ENCODE results near the gene PKNOX2.

Gene PKNOX2

GRCh38 chr11:125155767-125156166, 8.8 kb upstream of the PKNOX2 start:
- DNase-seq, result no peak

GRCh38 chr11:125156346-125157117, 8.0 kb upstream of the PKNOX2 start:
- DNase-seq, result no peak

DNA sequence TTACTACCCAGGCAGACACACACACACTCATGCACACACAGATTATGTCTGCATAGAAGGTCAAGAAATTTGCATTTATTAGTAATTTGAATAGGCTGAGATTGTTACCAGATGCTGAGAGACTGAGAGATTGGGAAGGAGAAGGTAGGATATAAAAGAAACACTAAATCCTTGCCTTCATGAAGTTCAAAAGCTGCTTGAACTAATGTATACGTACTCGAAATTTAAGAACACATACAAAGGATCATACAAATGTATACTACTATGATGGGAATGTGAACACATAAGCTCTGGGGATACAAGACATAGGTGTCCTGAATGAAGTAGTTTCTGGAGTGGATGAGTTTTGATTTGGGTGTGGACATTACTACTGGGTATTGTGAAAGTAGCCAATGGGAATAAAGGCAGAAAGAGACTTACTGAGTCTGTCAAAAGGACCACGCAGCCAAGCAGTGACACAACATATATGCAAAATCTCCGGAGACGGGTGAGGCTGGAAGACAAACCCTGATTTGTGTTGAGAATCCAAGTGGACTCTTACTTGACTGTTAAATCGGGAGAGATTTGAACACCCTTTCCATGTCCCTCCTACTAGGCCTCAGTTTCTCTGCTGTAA, 7.3 kb upstream of the PKNOX2 start:
- DNase-seq, result no peak

DNA sequence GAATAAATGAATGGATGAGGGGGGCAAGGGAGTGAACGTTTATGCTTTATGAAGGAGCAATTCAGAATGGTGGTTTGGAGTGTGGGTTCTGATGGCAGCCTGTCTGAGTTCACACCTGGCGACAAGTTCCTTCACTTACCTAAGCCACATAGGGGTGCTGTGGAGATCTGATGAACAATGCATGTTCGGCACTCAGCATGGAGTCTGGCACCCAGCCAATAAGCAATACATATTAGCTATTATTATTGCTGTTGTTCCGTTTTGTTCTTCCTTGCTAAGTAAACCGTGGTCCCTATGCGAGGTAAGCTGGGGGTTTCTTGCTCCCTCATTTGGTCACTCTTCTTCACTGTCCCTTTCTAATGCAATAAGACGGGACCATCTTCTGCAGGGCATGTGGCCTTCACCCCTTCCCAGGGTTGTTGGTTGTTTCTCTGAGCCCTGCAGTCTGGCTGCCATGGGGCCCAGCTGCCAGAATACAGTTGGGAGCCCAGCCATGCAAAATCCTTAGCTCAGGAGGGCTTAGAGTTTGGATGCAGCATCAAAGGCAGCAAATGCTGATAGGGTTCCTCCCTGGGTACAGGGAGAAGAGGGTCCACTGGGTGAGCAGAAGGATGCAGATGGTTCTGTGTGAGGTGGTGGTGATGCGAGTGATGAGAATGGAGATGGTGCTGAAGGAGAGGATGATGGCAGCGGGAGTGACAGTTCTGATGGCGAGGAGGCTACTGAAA, 6.4 kb upstream of the PKNOX2 start:
- no peak for DNase-seq

DNA sequence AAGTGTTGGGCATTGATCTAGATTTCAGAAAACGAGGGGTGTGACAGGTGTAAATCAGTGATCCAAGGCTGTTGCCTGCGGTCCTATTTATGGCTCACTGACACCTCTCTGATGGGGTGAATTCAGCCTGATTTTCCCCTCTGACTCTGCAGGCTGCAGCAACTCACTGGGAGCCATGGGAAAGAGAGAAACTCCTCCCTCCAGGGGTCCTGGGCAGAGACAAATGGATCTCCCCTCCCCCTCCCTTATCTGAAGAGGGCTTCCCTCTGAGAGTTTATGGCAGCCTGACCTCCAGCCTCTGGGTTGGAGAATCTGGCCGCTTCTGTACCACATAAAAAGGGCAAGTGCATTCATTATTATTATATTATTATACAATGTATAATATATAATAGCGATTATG, 1.8 kb upstream of the PKNOX2 start:
- DNase-seq, result no peak

- no peak for DNase-seq
Observed at GRCh38 chr11:125163431-125164063, 1.0 kb upstream of the PKNOX2 start.

DNA sequence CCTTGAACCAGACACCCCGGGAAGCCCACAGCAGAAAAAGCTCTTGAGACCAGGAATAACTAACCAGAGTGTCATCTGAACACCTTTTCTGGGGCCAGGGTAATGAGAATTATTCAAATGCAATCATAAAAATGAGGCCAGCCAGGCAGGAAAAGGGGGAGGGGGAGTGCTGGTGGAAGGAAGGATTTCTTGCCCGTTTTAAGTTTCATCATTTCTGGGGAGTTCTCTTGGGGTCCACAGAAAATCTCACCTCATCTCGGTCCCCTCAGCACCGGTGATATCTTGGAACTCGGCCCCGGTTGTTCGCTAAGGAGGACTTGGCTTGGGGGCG, 495 bp upstream of the PKNOX2 start:
- no peak for DNase-seq

DNA sequence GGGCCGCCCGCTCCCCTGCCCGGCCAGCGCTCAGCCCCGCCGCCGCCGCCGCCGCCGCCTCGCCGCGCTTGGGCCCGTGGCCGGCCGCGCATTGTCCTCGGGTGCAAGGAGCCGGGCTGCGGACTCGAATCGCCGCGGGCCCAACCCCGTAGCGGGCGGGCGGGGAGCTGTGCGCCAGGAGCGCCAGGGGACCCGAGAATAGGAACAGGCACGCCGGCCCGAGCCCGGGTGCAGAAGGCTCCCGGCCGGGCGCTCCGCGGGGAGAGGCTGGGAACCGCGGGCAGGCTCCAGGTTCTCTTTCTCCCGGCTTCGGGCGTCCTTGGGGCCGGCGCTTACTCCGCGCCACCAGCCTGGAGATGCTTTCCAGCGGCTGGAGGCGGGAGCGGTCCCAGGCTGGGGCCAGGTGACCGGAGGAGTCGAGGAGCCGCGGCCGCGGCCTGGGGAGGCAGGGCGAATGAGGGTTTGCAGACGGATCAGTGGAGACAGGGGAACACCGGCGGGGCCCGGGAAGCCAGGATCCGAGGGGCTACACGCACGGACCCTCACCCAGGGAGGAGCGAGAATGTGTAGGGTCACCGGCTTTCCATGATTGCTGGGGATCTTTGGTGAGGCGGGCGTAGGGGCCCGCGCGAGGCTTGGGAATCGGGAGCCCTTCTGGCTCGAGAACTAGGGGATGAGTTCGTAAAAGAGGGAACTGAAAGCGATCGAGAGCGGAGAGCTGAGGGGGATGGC, 726 bp downstream of the PKNOX2 start:
- no peak for DNase-seq

GRCh38 chr11:125165843-125166763, 1.6 kb downstream of the PKNOX2 start:
- DNase-seq, result no peak

DNA sequence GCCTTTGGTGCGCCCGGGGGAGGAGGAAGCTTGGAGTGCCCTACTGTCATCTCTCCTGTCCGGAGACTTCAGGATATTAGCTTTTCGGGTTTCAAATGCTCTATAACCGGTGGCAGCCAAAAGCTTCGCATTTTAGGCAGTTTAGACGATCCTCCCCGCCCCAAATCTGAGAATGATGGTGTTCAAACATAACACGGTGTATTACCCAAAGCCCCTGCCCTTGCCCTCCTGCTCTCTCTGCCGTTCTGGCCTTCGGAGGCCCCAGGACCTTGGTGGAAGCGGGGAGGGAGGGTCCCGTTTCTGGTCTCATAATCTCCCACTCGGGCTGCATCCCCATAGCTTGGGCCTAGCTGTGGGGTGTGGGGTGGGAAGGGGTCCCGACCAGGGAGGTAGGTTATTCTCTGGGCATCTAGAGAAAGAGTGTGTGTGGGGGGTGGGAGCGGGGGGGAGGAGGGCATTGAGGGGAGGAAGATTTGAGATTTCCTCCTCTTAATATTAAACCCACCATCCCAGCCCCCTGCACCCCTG, 2.3 kb downstream of the PKNOX2 start:
- DNase-seq, result no peak

GRCh38 chr11:125167292-125167953, 2.9 kb downstream of the PKNOX2 start:
- DNase-seq, result no peak

DNA sequence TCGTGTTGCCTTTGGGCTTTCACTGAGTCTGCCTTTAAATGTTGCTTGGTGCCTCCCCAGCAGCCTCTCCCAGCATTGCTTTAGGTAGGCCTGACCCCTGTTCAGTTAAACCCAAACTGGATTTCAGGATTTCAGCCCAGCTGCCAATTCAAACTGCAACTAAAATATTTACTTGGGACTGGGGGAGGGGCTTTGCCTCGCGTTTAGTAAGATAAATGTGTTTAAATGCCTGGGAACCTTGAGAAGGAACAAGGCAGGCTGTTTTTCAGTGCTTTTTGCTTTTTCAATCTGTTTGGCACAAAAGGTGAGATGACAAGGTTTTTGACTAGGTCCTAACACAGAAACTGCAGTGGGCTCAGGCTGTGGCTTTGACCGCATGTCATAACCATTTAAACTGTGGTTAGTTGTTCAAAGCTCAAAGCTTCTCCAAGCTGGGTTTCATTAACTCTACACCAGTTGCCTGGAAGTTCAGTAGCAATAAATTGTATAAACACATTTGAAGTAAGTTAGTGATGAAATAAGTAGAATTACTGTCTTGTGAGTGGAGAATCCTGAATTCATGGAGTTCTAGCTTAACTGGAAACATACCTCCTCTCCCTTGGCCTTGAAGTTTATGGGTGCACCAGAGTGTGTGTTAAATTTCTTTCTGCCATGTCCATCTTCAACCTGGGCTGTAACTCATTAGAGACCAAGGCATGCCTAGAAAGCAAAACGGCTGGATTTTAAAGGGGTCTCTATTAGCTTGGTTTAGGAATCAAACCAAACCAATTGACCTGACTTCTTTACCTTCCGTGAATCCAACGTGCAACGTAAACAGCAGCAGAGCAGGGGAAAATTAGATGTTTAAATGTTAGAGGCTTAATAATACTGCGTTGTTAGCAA, 3.6 kb downstream of the PKNOX2 start:
- no peak for DNase-seq

DNA sequence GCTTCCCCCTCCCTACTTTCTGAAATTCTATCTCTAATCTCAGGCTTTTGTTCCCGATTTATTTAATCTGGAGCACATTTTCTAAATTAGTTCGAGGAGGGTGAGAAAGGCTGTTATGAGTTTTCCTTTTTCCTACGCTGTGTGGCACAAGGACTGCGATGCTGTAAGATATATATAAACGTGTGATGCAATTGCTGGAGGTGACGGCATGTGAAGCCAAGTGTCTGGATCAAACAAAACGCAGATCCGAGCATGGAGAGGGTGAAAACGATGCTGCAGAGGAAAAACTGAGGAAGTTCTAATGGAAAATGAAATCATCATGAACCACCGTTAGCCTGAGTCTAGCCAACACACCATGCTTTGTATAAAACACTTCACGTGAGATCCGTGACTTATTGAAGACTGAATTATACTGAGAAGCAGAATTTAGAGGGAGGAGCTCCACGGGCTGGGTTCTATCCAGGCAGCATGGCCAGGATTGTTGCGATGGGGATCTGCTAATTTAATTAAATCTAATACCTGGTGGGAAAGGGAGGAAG, 4.4 kb downstream of the PKNOX2 start:
- no peak for DNase-seq

DNA sequence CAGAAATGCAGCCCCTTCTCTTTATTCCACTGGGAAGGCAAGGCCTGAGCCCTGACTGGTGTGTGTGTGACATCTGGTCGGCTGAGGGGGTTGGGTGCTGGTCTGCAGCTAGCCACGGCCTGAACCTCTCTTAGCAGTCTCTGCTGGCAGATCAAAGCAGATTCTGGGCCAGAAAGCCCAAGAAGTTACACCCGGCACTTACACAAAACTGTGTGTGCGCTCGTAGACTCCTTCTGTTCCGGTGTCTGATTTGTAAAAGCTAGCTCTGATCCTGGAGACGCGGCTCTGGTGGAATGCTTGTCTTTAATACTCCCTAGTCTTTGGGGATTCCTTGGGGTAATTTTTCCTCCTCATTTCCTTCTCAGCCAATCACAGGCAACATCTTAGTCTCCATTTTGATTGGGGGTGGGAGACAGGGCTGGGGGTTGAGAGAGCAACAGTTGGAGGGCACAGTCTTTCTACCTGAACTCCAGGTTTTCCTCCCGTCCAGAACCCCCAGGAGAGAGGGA, 5.5 kb downstream of the PKNOX2 start:
- DNase-seq, result no peak

- no peak for DNase-seq
Observed at GRCh38 chr11:125170510-125171031, 6.0 kb downstream of the PKNOX2 start.

DNA sequence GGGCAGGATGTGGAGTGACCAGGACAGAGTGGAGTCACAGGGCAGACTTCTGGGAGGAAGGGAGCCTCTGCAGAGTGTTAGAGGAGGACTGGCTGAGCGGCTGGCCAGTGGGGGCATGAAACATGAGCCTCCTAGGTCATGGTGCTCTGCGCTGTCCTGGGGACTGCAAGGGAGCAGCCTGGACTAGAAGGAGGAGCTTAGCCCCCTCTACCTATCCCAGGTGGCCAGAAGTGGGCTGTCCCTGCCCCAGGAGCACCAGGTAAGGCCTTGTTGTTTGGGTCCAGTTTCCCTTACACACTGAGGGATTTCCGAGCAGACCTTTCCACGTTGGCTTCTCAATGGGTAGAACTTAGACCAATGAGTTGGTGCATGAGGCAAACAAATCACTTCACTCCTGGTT, 7.4 kb downstream of the PKNOX2 start:
- no peak for DNase-seq

GRCh38 chr11:125173027-125173426, 8.5 kb downstream of the PKNOX2 start:
- DNase-seq, result no peak

- DNase-seq, result no peak
Observed at GRCh38 chr11:125173556-125173955, 9.0 kb downstream of the PKNOX2 start.

DNA sequence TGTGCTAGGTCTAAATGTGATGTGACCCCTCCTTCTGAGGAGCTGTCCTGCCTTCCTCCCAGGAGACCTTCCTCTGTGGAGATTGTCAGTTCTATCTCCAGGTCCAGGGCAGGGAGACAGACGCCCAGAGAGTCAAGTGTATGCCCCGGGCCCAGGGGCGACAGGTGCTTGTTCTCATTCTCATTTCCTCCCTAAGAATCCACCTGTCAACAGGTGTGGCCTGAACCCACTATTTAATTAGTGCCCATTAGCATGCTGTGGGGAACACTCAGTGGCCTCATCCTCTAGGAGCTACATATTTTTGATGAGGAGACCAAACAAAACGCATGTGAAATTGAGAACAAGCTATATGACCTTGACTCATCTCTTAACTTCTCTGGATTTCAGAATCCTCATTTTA, 9.5 kb downstream of the PKNOX2 start:
- no peak for DNase-seq
